Prostate gland (tissue), 2 donors: Measurements from ENCODE around the gene DYNC1LI2.

Experiments
- POLR2A ChIP-seq: fragments of 450-650 bp; IDR thresholded peaks from one replicate; pipeline ENCODE4 v1.6.1; 2016; ENCODE audit warnings: antibody characterized with exemption, mild to moderate bottlenecking
- POLR2AphosphoS5 ChIP-seq: sonication (generic); formaldehyde crosslinking; IDR thresholded peaks from one replicate; pipeline ENCODE4 v1.6.1; 2017; ENCODE audit warnings: antibody characterized with exemption
- TF ChIP-seq, protein P1 (sequence below), 4 experiments: fragments of 200-600 bp in 2 of 4; fragments of 450-650 bp in 2 of 4; sonication (generic) in 2 of 4; IDR thresholded peaks; 1 replicate in 3 of 4; 2 replicates in 1 of 4; pipeline ENCODE4 v1.5.1; 2016 to 2019; ENCODE audit warnings: antibody characterized with exemption in 4 of 4, mild to moderate bottlenecking in 2 of 4, moderate library complexity in 2 of 4

DNA sequence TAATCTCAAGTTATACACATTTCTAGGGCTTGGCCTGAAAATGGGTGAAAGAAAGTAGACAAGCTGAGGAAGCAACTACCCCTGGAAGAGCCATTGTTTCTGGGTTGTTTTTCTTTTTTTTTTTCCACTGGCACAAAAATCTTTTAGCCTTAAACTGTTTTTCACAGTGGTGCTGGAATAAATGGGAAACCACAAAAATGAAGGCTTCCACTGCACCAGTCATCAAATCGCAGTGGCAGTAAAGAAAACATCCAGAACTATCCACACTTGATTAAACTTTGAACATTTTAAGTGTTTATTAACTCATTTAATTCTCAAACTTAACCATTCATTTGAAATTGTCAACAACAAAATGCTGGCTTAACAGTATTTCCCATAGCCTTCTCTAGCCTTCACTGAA, 69.1 kb downstream of the DYNC1LI2 start:
- TF ChIP-seq POLR2A, result no peak
- TF ChIP-seq, protein P1, sequence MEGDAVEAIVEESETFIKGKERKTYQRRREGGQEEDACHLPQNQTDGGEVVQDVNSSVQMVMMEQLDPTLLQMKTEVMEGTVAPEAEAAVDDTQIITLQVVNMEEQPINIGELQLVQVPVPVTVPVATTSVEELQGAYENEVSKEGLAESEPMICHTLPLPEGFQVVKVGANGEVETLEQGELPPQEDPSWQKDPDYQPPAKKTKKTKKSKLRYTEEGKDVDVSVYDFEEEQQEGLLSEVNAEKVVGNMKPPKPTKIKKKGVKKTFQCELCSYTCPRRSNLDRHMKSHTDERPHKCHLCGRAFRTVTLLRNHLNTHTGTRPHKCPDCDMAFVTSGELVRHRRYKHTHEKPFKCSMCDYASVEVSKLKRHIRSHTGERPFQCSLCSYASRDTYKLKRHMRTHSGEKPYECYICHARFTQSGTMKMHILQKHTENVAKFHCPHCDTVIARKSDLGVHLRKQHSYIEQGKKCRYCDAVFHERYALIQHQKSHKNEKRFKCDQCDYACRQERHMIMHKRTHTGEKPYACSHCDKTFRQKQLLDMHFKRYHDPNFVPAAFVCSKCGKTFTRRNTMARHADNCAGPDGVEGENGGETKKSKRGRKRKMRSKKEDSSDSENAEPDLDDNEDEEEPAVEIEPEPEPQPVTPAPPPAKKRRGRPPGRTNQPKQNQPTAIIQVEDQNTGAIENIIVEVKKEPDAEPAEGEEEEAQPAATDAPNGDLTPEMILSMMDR (IDR thresholded peaks at IDR 0.05), result no peak
- no peak for TF ChIP-seq POLR2AphosphoS5
